AG09309 (cell line): Measurements from ENCODE around the gene TNS1.

ENCODE experiments used
- DNase-seq: peaks from one replicate; pipeline ENCODE4 v3.0.0-alpha.2; 2010; ENCODE audit warnings: low read depth
- H3K4me3 ChIP-seq: 2 replicates; pipeline ENCODE4 v1.5.1; 2011; ENCODE audit warnings: mild to moderate bottlenecking, low read depth, low read length, moderate library complexity; ENCODE audit not compliant: control insufficient read depth
- TF ChIP-seq, protein P1 (sequence below): IDR thresholded peaks from 2 replicates; pipeline ENCODE4 v1.5.1; 2011; ENCODE audit warnings: mild to moderate bottlenecking, low read depth, low read length, inconsistent platforms; ENCODE audit not compliant: insufficient read depth, control insufficient read depth; ENCODE audit errors: missing control alignments

Gene TNS1

DNA sequence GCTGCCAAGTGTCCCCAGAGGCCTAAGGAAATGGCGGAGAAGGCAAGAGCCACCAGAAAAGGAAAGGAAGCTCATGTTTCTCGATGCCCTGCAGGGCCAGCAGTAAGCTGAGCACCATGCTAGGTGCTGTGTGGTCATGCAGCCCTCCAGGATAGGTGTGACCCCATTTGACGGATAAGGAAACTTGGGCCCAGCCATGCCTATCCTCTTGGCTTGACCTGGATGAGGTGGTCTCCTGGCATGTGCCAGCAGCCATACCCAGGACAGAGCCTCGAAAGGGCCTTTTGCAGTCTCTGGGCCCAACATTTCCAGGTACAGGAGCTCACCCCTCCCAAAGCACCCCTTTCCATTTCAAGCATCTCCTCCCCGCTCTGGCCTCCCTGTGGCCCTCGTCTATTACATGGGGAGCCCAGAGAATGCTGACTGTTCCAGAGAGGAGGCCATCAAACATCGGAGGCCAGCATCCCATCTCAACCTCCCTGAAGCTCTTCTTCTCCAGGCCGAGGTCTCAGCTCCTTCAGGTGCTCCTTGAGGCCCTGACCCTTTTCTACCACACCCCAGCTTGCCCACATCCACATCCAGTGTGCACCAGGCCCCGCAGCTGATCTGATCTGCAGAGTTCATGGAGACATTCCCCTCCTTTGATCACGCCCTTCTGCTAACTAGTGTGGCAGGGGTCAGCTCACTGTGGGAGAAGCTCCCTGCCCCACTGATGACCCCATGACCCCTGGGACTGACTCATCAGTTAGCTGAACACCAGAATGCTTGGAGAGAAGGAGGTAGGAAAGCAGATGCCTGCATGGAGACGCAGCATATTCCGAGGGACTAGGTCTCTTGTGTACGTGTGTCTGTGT is 208.4 kb downstream of the TNS1 start:
- no peak for DNase-seq
- no peak overlapping the region for H3K4me3 ChIP-seq
- TF ChIP-seq, protein P1, sequence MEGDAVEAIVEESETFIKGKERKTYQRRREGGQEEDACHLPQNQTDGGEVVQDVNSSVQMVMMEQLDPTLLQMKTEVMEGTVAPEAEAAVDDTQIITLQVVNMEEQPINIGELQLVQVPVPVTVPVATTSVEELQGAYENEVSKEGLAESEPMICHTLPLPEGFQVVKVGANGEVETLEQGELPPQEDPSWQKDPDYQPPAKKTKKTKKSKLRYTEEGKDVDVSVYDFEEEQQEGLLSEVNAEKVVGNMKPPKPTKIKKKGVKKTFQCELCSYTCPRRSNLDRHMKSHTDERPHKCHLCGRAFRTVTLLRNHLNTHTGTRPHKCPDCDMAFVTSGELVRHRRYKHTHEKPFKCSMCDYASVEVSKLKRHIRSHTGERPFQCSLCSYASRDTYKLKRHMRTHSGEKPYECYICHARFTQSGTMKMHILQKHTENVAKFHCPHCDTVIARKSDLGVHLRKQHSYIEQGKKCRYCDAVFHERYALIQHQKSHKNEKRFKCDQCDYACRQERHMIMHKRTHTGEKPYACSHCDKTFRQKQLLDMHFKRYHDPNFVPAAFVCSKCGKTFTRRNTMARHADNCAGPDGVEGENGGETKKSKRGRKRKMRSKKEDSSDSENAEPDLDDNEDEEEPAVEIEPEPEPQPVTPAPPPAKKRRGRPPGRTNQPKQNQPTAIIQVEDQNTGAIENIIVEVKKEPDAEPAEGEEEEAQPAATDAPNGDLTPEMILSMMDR: no peak

DNA sequence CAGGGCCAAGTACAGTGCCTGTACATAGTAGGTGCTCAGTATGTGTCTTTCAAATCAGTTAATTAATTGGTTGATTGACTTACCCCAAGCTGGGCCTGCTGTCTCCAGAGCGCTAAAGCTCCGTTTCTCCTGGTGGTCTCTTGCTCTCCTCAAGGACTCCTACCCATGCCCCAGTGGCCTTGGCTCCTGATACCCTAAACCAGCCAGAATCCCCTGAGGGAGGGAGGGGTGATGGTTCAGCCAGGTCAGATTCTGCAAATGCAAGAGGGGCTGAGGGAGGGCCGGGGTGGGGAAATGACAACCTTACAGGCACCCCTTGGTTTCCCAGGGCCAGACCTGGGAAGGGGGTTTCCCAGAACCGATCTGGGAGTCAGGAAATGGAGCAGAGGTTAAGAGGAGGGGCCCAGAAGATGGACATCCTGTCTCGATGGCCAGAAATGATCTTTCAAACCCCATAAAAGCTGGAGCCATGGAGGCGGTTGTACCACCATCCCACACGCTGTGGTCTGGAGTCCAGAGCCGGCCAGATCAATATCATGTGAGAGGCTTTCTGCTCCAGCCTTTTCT is 209.1 kb downstream of the TNS1 start:
- no peak overlapping the region for H3K4me3 ChIP-seq
- TF ChIP-seq, protein P1: no peak
- DNase-seq: no peak

DNA sequence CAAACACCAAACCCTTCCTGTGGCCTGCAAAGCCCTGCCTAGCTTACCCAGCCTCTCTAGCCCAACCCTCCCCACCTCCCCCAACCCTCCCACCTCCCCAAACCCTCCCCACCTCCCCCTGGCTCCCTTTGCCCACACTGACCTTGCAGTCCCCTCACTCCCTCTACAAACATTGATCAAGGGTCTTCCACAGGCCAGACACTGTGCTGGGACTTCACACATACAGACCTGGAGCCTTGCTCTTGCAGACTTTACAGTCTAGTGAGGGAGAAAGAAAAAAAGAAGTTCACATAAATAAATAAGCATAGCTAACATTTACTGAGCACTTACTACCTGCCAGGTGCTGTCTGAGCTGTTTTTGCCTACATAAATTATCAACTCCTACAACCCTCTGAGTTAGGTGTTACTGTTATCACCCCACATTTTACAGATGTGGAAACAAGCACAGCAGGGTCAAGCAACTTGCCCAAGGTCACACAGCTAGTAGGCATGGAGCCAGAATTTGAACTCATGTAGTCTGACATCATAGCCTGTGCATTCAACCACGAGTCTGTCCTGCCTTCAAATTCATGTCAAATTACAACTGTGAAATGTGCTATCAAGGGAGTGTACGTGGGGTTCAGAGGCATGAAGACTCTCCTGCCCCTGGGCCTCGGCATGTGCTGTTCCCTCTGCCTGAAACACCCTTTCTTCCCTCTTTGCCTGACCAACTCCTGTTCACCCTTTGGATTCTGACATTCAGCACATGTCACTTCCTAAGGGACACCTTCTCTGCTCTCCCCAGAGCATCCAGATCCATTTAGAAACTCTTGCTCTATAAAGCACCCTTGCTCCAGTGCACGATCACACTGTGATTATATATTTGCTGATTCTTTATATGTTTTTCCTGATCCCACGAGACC is 209.9 kb downstream of the TNS1 start:
- TF ChIP-seq, protein P1: no peak
- no peak for DNase-seq
- no peak overlapping the region for H3K4me3 ChIP-seq

DNA sequence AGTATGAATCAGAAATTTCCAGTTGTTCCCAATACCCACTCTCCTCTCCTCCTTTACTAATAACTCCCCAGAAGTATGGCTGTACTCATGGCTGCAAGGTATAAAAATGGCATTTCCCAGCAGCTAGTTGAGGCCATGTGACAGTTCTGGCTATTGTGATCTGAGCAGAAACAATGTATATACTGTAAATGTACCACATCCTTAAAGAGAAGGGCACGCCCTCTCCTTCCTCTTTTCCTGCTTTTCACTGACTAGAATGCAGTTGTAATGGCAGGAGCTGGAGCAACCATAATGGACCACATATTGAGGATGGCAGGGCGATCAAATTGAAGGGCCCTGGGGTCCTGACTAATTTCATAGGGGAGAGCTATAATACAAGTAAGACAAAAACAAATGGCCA is 211.2 kb downstream of the TNS1 start:
- H3K4me3 ChIP-seq: no peak overlapping the region
- DNase-seq: no peak
- TF ChIP-seq, protein P1: no peak

DNA sequence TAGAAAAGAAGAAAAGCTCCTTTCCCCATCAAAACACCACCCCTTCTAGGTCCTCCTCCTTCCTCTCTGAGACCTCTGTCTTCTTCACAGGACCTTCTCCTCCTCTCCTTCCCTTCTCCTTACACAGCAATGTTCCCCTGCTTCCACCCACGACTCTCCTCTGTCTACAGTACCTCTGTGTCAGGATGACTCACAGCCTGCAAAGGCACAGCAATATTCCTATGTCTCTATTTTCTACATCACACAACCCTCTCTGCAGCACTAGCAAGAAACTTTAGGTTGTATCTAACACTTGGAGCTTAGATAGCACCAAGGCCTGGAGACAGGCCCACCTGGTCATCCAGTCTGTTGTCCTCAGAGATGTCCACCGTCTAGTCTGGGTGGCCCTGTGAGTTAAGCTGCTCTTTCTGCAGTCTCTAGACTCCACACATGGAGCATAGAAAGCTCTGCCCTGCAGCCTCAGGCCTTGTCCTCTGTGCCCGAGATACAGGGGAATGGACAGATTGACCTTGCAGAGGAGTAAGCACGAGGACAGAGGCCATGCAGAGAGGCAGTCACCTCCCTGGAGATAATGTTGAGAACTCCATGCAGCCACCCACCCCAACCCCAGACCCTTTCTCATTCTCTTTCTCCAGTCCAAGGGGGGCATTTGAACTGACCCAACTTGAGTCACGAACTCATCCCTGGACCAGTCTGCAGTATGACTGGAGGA is 212.0 kb downstream of the TNS1 start:
- TF ChIP-seq, protein P1: no peak
- H3K4me3 ChIP-seq: no peak overlapping the region
- no peak for DNase-seq

DNA sequence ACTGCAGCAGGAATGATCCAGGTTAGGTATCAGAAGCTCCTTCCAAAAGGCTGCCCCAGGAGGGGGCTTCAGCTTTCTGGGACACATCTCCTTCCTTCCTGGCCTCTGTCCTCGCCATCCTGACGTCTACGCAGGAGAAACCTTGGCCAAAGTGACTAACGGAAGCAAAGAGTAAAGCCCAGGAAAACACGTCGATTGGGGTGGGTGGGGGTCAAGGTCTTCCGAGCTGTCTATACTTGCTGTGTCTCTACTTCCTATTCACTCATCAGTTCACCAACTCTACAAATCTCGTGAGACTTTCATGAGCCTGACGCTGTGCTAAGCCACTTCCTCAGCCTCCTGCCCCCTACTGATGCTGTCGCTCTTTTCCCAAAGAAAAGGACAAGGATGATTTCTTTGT is 212.6 kb downstream of the TNS1 start:
- no peak for DNase-seq
- H3K4me3 ChIP-seq: no peak overlapping the region

More for the DNA sequence above, 212.6 kb downstream of the TNS1 start:
- TF ChIP-seq, protein P1: no peak
